Muscle layer of duodenum (tissue), 2 donors: Measurements from ENCODE around the gene MRAS.
"Not testable (repeated sequence)": the region's sequence is repeated elsewhere in the genome, so short reads cannot be mapped to it uniquely, and the experiment has no call there.

Experiments used
- H3K27ac ChIP-seq: one replicate; pipeline ENCODE4 v1.7.0; 2013; ENCODE audit warnings: mild to moderate bottlenecking, low read length
- H3K27me3 ChIP-seq: one replicate; pipeline ENCODE4 v1.7.0; 2013; ENCODE audit warnings: low read depth, mild to moderate bottlenecking, control low read depth, low read length
- H3K36me3 ChIP-seq, 2 donors: one replicate each; pipeline ENCODE4 v1.7.0; 2013; ENCODE audit warnings: low read length in 2 of 2, control low read depth in 1 of 2, mild to moderate bottlenecking in 1 of 2; ENCODE audit not compliant: insufficient read depth in 2 of 2, control insufficient read depth in 1 of 2
- H3K4me1 ChIP-seq, 2 donors: one replicate each; pipeline ENCODE4 v1.7.0; 2013; ENCODE audit warnings: low read length in 2 of 2, mild to moderate bottlenecking in 2 of 2, control low read depth in 1 of 2, moderate library complexity in 1 of 2; ENCODE audit not compliant: insufficient read depth in 2 of 2, control insufficient read depth in 1 of 2
- H3K4me3 ChIP-seq, 2 donors: one replicate each; pipeline ENCODE4 v1.7.0; 2013; ENCODE audit warnings: low read length in 2 of 2, low read depth in 1 of 2, mild to moderate bottlenecking in 1 of 2
- H3K9me3 ChIP-seq, 2 donors: one replicate each; pipeline ENCODE4 v1.7.0; 2013; ENCODE audit warnings: low read length in 2 of 2, control low read depth in 1 of 2, mild to moderate bottlenecking in 1 of 2; ENCODE audit not compliant: control insufficient read depth in 1 of 2
- donor health status: healthy.

The MRAS gene

DNA sequence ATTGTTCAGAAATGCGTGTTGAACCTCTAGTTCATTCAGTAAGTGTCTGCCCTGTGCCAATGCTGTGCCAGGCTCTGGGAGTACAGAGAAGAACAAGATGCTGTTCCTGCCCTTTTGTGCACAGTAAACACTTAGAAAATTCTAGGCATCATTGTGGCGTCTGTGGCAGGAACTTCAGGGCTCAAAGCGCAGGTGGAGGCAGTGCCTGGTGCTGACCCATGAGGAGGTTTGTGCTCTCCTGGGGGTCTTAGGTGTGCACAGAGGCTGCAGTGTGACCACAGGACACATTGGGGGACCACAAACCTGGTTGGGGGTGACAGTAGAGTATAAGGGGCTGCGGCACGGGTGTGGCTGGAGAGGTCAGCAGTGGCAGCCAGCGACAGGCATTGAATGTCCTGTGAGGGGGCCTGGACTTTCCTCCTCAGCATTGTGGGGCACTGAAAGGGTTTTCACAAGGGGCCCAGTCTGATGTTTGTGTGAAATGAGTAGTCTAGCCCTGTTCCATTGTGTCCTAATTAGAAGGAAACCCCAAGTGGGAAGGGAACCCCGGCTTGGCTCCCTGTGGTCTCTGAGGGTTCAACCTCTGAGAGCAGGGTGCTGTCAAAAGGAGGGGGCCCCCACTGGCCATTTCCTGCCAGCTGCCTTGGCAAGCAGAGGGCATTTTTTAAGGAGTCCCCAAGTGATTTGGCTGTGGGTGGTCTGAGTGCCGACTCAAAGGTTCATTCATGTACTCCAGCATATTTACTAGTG is 20.9 kb downstream of the MRAS start:
- H3K9me3 ChIP-seq, result no peaks in the 10 kb centered on the region
- no peak overlapping the region for H3K27ac ChIP-seq
- H3K4me1 ChIP-seq, result peaks cover 6 to 11% of the 10 kb centered on the region in 2 donors
- H3K27me3 ChIP-seq, result no peaks in the 10 kb centered on the region
- no peaks in the 10 kb centered on the region for H3K36me3 ChIP-seq
- no peak overlapping the region for H3K4me3 ChIP-seq

DNA sequence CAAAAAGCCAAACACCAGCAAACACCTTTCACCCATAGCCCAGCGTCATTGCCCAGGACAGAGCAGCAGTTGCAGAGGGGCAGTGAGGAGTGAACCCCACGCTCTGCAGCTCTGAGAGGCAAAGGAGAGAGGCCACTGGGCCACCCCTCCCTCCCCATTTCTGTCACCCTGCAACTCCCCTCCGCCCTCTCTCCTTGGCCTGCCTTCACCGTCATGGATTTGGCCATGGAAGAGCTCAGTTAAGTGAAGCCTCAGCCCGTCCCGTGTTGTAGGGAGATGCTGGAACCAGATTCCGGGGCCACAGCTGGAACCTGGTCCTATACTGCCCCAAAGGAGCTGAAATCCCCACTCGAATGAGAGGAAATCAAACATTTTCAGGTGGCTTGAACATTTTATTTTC is 21.9 kb downstream of the MRAS start:
- H3K36me3 ChIP-seq, result no peaks in the 10 kb centered on the region
- no peak overlapping the region for H3K4me3 ChIP-seq
- no peaks in the 10 kb centered on the region for H3K9me3 ChIP-seq
- H3K27ac ChIP-seq, result no peak overlapping the region
- H3K27me3 ChIP-seq, result no peaks in the 10 kb centered on the region
- H3K4me1 ChIP-seq, result peaks cover 6 to 11% of the 10 kb centered on the region in 2 donors

DNA sequence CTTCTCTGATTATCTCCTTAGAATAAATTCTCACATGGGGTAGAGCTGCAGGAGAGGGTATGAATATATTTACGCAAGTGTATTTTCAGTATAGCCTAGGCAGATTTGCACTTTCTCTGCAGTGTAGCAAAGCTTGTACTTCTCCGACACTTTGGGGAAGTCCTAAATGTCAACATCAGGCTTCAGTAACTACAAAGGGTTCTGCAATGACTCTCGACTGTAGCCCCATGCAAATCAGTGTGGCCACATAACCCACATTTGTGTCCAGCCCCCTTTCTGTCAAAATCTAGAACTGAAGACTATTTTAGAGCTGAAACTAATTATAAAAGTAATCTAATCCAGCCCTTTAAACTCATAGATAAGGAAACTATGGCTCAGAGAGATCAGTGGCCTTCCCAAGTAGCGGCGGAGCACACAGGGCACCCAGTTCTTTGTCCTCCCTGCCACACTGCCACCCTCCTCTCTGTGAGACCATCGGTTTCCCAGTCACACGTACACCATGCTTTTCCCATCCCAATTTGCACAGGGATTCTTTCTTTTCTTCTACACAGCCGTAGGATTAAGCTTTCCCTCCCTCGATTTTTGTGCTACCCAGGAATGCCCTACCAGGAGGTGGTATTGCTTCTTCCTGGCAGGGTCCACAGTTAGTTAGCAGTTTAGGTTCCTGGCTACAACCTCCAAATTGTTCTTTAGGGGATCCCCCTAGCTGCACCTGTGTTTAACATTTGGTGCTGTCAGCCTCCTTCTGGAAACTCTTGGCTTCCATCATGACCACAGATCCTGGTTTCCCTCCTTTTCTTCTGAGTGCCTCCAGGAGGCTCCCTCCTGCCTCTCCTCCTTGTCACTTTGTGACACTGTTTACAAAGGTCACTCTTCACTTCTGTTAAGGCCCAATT is 22.9 kb downstream of the MRAS start:
- H3K9me3 ChIP-seq, result no peaks in the 10 kb centered on the region
- H3K27ac ChIP-seq, result no peak overlapping the region
- H3K36me3 ChIP-seq, result no peaks in the 10 kb centered on the region
- H3K4me3 ChIP-seq, result no peak overlapping the region
- H3K27me3 ChIP-seq, result no peaks in the 10 kb centered on the region
- peaks cover under 1 to 11% of the 10 kb centered on the region in 2 donors for H3K4me1 ChIP-seq

DNA sequence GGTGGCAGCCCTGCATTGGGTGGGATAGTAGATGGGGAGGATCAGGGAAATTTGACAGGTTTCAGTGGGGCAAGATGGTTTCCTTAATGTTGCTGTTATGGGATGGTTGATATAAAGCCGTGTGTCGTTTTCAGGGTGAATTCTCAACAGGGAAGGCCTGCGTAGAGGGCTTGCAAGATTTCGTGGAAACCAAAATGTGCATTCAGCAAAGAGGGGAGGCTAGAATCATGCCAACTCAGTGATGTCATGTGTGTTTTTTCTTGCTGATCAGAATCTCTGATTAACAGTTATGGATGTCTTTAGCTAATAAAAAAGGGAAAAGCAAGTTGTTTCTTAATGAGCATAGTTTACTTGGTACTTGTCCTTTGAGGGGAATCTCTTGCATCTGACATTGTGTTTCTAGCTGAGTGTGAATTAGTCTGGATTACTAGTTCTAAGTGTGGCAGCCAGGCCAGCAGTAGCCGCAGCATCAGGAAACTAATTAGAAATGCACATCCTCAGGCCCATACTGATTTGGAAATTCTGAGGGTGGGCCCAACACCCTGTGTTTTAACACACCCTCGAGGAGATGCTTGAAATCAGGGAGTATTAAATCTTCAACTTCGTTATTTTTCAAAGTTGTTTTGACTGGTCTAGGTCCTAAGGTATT is 24.8 kb downstream of the MRAS start:
- no peak overlapping the region for H3K4me3 ChIP-seq
- no peaks in the 10 kb centered on the region for H3K36me3 ChIP-seq
- H3K27ac ChIP-seq, result no peak overlapping the region
- no peaks in the 10 kb centered on the region for H3K9me3 ChIP-seq
- peaks cover 0 to 3% of the 10 kb centered on the region in 2 donors for H3K4me1 ChIP-seq
- H3K27me3 ChIP-seq, result no peaks in the 10 kb centered on the region

DNA sequence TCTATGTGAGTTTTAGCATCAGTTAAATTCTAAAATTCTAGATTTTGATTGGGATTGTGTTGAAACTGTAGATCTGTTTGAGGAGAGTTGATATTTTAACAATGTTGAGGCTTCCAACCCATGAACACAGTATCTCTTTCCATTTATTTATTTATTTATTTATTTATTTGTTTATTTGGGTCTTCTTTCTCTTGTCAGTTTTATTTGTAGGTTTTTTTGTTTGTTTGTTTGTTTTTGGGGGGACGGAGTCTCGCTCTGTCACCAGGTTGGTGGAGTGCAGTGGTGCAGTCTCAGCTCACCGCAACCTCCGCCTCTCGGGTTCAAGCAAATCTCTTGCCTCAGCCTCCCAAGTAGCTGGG is 25.3 kb downstream of the MRAS start:
- Histone ChIP-seq H3K9me3 (no peaks in the 10 kb centered on the region), H3K4me3 (no peak overlapping the region), H3K36me3 (peaks cover 0 to 4% of the 10 kb centered on the region in 2 donors), H3K27ac (no peak overlapping the region), H3K4me1 (no peaks in the 10 kb centered on the region), H3K27me3 (no peaks in the 10 kb centered on the region)

DNA sequence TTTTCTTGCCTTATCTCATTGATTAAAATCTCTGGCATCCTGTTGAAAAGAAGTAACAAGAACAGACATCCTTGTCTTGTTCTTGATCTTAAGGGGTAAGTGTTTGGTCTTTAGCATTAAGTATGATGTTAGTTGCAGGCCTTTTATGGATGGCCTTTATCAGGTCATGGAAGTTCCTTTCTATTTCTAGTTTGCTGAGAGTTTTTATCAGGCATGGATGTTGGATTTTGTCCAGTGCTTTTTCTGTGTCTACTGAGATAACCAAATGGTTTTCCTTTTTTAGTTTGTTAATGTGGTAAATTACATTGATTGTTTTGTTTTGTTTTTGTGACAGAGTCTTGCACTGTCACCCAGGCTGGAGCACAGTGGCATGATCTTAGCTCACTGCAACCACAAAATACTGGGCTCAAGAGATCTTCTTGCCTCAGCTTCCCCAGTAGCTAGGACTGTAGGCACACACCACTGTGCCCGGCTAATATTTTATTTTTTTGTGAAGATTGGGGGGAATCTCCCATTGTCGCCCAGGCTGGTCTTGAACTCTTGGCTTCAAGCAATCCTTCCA is 26.3 kb downstream of the MRAS start:
- Histone ChIP-seq H3K27me3 (no peaks in the 10 kb centered on the region), H3K27ac (no peak overlapping the region), H3K4me3 (no peak overlapping the region), H3K9me3 (no peaks in the 10 kb centered on the region), H3K4me1 (no peaks in the 10 kb centered on the region), H3K36me3 (peaks cover 0 to 5% of the 10 kb centered on the region in 2 donors)

DNA sequence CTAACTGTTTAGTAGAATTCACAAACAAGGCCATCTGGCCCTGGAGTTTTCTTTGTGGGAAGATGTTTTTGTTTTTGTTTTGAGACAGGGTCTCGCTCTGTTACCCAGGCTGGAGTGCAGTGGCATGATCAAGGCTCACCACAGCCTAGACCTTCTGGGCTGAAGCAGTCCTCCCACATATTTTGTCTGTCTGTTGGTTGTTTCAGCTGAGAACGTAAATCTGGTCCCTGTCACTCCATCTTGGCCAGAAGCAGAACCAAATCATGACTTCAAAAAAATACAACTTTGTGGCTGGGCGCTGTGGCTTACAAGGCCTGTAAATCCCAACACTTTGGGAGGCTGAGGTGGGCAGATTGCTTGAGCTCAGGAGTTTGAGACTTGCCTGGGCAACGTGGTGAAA is 27.1 kb downstream of the MRAS start:
- Histone ChIP-seq H3K36me3 (peaks cover 0 to 5% of the 10 kb centered on the region in 2 donors), H3K9me3 (no peaks in the 10 kb centered on the region), H3K27me3 (no peaks in the 10 kb centered on the region), H3K27ac (no peak overlapping the region), H3K4me3 (no peak overlapping the region), H3K4me1 (no peaks in the 10 kb centered on the region)

DNA sequence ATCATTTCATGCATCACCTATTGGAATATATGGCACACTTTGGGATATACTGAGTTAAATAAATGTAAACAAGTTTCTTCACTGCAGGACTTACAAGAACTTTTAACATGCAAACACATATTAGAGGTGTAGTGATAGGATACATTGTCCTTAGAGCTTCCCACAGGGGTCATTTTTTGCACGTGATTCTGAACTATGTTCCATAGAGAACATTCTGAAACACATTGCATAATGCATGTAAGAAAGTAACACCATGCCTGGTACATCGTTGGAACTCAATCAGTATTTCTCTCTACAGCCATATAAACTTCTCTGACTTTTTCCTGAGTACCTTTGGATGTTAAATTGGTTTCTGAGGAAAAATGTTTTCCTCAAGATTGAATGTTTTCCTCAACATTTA is 28.3 kb downstream of the MRAS start:
- Histone ChIP-seq H3K4me1 (peaks cover 0 to 8% of the 10 kb centered on the region in 2 donors), H3K9me3 (no peaks in the 10 kb centered on the region), H3K27ac (no peak overlapping the region), H3K27me3 (no peaks in the 10 kb centered on the region), H3K36me3 (peaks cover 0 to 5% of the 10 kb centered on the region in 2 donors), H3K4me3 (no peak overlapping the region)

DNA sequence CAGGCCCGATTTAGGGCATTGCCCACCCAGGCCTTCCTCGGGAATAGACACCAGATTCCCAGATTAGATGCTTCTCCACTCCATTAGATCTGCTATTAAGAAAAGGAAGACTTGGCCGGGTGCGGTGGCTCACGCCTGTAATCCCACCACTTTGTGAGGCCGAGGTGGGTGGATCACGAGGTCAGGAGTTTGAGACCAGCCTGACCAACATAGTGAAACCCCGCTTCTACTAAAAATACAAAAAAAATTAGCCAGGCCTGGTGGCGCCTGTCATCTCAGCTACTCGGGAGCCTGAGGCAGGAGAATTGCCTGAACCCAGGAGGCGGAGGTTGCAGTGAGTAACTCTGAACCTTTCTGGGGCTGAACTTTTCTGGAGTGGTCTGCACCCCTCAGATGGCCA is 28.8 kb downstream of the MRAS start:
- not testable (repeated sequence) for H3K9me3 ChIP-seq, H3K27me3 ChIP-seq, H3K27ac ChIP-seq, H3K4me3 ChIP-seq, H3K36me3 ChIP-seq
- H3K4me1 ChIP-seq, result peaks cover 0 to 14% of the 10 kb centered on the region in 2 donors

DNA sequence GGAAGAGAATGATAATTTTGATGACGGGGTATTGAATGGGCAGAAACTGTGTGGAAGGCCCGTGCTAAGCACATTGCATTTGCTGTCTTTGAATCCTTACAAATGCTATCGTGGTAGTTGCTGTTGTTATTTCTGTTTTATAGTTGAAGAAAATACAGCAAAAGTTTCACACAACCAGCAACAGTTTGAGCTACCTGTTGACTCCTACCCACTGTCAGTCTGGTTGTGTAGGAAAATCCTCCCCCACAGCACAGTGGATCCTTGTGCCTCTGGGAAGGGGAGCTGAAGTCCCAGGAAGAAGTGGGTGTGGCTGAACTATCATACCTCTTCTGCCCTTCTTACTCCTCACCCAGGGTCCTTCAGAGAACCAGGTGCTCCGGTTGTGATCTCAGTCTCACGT is 29.4 kb downstream of the MRAS start:
- H3K9me3 ChIP-seq, result no peaks in the 10 kb centered on the region
- no peak overlapping the region for H3K27ac ChIP-seq
- H3K4me3 ChIP-seq, result no peak overlapping the region
- peaks cover 0 to 20% of the 10 kb centered on the region in 2 donors for H3K4me1 ChIP-seq
- no peaks in the 10 kb centered on the region for H3K27me3 ChIP-seq
- peaks cover 0 to 5% of the 10 kb centered on the region in 2 donors for H3K36me3 ChIP-seq

DNA sequence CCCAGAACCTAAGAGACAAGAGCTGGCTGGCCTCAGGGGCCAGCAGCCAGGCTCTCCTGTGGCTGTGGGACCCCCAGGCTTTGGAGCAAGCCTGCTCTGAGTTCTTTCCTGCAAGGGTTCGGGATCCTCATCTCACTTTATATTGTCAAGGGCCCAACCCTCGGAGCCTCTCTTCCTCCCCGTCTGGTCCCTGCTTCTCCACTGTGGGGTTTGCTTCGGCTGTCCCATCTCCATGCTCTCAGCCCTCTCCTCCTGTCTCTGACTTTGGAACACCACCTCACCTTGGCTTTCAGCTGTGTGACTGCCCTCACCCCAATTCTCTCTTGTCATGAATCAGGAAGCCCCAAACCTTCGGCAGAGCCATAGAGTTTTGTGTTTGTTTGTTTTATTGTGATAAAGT is 30.0 kb downstream of the MRAS start:
- H3K36me3 ChIP-seq, result peaks cover 0 to 5% of the 10 kb centered on the region in 2 donors
- no peak overlapping the region for H3K27ac ChIP-seq
- H3K4me3 ChIP-seq, result no peak overlapping the region
- H3K27me3 ChIP-seq, result no peaks in the 10 kb centered on the region
- H3K9me3 ChIP-seq, result no peaks in the 10 kb centered on the region
- peaks cover 0 to 22% of the 10 kb centered on the region in 2 donors for H3K4me1 ChIP-seq
